MM.1S (cell line): ENCODE data around the gene SPIB.

Experiments used
- CTCF ChIP-seq: fragments of 300-600 bp; sonication (generic); IDR thresholded peaks from 2 replicates; pipeline ENCODE4 v1.5.1; 2016; ENCODE audit warnings: antibody characterized with exemption, low read length, mixed read lengths
- EZH2 ChIP-seq: fragments of 300-600 bp; sonication (generic); optimal IDR thresholded peaks from 2 replicates; pipeline ENCODE3; 2017; ENCODE audit warnings: low read depth, mild to moderate bottlenecking, antibody characterized with exemption, low read length, mixed read lengths
- EZH2phosphoT487 ChIP-seq: fragments of 300-600 bp; sonication (generic); IDR thresholded peaks from 2 replicates; pipeline ENCODE4 v1.6.1; 2018; ENCODE audit warnings: antibody characterized with exemption, low read length

- TF ChIP-seq CTCF = no peak
- no peak for TF ChIP-seq EZH2phosphoT487
- no peak for TF ChIP-seq EZH2
Measured at GRCh38 chr19:50416034-50416977, 2.4 kb upstream of the SPIB start.
